PC-3 (cell line): ENCODE measurements around the gene BIRC3. TPM values are rescaled to one million over a fixed set of nuclear protein-coding genes. Genes with fewer than 3 reads are reported as not detected.

Source experiments
- ATAC-seq: fragments of 200-7000 bp; cut with Tn5 transposase; 2 replicates; pipeline ENCODE4 v1.9.1; 2020; ENCODE audit warnings: mild to moderate bottlenecking, moderate library complexity
- BruUV-seq: library from RNA; stranded (reverse); fragments of 400-500 nt; replicated peaks from 2 replicates; lab custom pipeline; 2021; lab: Mats Ljungman, UMichigan
- CTCF ChIA-PET: fragments of 300-600 bp; sonication (Branson Sonifier 250); formaldehyde crosslinking; loops from one replicate; lab custom pipeline; 2022; ENCODE audit warnings: antibody characterized with exemption; lab: Charles Lee
- POLR2A ChIA-PET: fragments of 300-600 bp; sonication (Branson Sonifier 250); formaldehyde crosslinking; loops from one replicate; lab custom pipeline; 2022; ENCODE audit warnings: antibody characterized with exemption; ENCODE audit not compliant: unreplicated experiment; lab: Charles Lee
- DNase-seq: peaks from one replicate; pipeline ENCODE4 v3.0.0-alpha.2; 2015
- H2AFZ ChIP-seq: fragments of 300-600 bp; sonication (generic); 2 replicates; pipeline ENCODE4 v1.6.0; 2016; ENCODE audit warnings: antibody characterized with exemption, low read length
- H3F3A ChIP-seq: fragments of 300-600 bp; sonication (generic); one replicate; pipeline ENCODE4 v1.6.0; 2017; ENCODE audit warnings: antibody characterized with exemption, low read length, control low read depth, mild to moderate bottlenecking; ENCODE audit not compliant: unreplicated experiment
- H3K27ac ChIP-seq: fragments of 300-600 bp; sonication (generic); 2 replicates; pipeline ENCODE4 v1.5.1; 2016; ENCODE audit warnings: mild to moderate bottlenecking, low read length
- H3K27me3 ChIP-seq: fragments of 300-600 bp; sonication (generic); 2 replicates; pipeline ENCODE4 v1.6.1; 2016; ENCODE audit warnings: low read length, mixed read lengths
- H3K36me3 ChIP-seq: fragments of 300-600 bp; sonication (generic); 2 replicates; pipeline ENCODE4 v1.6.1; 2016; ENCODE audit warnings: low read depth, mixed run types, low read length, mixed read lengths
- H3K4me1 ChIP-seq: fragments of 300-600 bp; sonication (generic); 2 replicates; pipeline ENCODE4 v1.5.1; 2016; ENCODE audit warnings: low read length; ENCODE audit not compliant: insufficient read depth
- H3K4me2 ChIP-seq: fragments of 300-600 bp; sonication (generic); 2 replicates; pipeline ENCODE4 v1.6.0; 2016; ENCODE audit warnings: low read length
- H3K4me3 ChIP-seq: fragments of 300-600 bp; sonication (generic); 2 replicates; pipeline ENCODE4 v1.5.1; 2016; ENCODE audit warnings: mild to moderate bottlenecking, low read length, mixed read lengths
- H3K79me2 ChIP-seq: fragments of 300-600 bp; sonication (generic); 2 replicates; pipeline ENCODE4 v1.6.1; 2017; ENCODE audit warnings: low read length, mixed read lengths
- H3K9ac ChIP-seq: fragments of 300-600 bp; sonication (generic); 2 replicates; pipeline ENCODE4 v1.6.0; 2016; ENCODE audit warnings: mild to moderate bottlenecking, low read length
- H3K9me2 ChIP-seq: fragments of 300-600 bp; sonication (generic); replicated peaks from 2 replicates; pipeline ENCODE4 v1.6.1; 2016; ENCODE audit warnings: mixed run types, low read length, mixed read lengths
- H3K9me3 ChIP-seq: fragments of 300-600 bp; sonication (generic); 2 replicates; pipeline ENCODE4 v1.6.1; 2016; ENCODE audit warnings: low read length, mixed read lengths
- H4K20me1 ChIP-seq: fragments of 300-600 bp; sonication (generic); 2 replicates; pipeline ENCODE4 v1.6.1; 2016; ENCODE audit warnings: low read length, mixed read lengths
- CTCF ChIP-seq: fragments of 300-600 bp; sonication (generic); conservative IDR thresholded peaks from 2 replicates; pipeline ENCODE4 v1.5.1; 2017; ENCODE audit warnings: antibody characterized with exemption, low read depth, mild to moderate bottlenecking, low read length
- EZH2 ChIP-seq: fragments of 300-600 bp; sonication (generic); IDR thresholded peaks from one replicate; pipeline ENCODE4 v1.6.1; 2017; ENCODE audit warnings: antibody characterized with exemption, mild to moderate bottlenecking, low read length; ENCODE audit not compliant: unreplicated experiment
- EZH2phosphoT487 ChIP-seq: fragments of 300-600 bp; sonication (generic); IDR thresholded peaks from 2 replicates; pipeline ENCODE4 v1.6.1; 2018; ENCODE audit warnings: mild to moderate bottlenecking, antibody characterized with exemption, low read length, borderline replicate concordance
- intact Hi-C: fragments of 100-400 bp; cut with micrococcal nuclease; formaldehyde crosslinking; loops from 2 replicates; pipeline ENCODE4 v1.9.0; 2023
- total RNA-seq: library from RNA; depleted of rRNA; stranded (reverse); fragments of >200 nt; gene quantifications from 2 replicates; pipeline ENCODE4 v1.2.3, GENCODE V29; 2014

The BIRC3 gene
- total RNA-seq, 1 experiment from 2014 or later: 4.2 TPM

GRCh38 chr11:102346456-102346747, 29.1 kb downstream of the BIRC3 start:
- no peak for ATAC-seq
- Histone ChIP-seq H4K20me1 (peaks cover 9% of the 10 kb centered on the region), H3K9me3 (no peaks in the 10 kb centered on the region), H3K27ac (peak overlapping the region; percentile 90), H3K4me1 (peaks cover 34% of the 10 kb centered on the region), H3K36me3 (peaks cover 10% of the 10 kb centered on the region; the same call in 1 of the 2 replicates), H2AFZ (peak overlapping the region; percentile 97), H3F3A (peaks cover 6% of the 10 kb centered on the region), H3K9me2 (no peaks in the 10 kb centered on the region), H3K27me3 (no peaks in the 10 kb centered on the region), H3K4me3 (peak overlapping the region; percentile 88), H3K4me2 (peak overlapping the region; percentile 84), H3K9ac (peak overlapping the region; percentile 91), H3K79me2 (peaks cover 41% of the 10 kb centered on the region)
- no TSS peak for BruUV-seq
- ChIA-PET POLR2A (interaction anchor here (0.7 kb wide), 1 partner anchor 34 kb away, joined by 14 read pairs; no protein-coding TSS in a partner anchor), CTCF (no interaction called here)
- TF ChIP-seq EZH2phosphoT487 (no peak), EZH2 (no peak), CTCF (no peak)
- DNase-seq: no peak
- intact Hi-C loops: loop anchor here (1.0 to 10.0 kb wide), 7 partner anchors 39 to 432 kb away; partner anchors contain the start of genes ANGPTL5, CEP126, TMEM123 and YAP1

- peak within 1 kb of the TSS; percentile 88 for H3K4me3 ChIP-seq
- TF ChIP-seq EZH2phosphoT487: no peak
- peak; percentile 77 for TF ChIP-seq CTCF
- H3K27ac ChIP-seq: peak within 1 kb of the TSS; percentile 90
- H3F3A ChIP-seq: peaks cover 6% of the 10 kb centered on the region
- peak within 1 kb of the TSS; percentile 97 for H2AFZ ChIP-seq
- H4K20me1 ChIP-seq: peaks cover 9% of the 10 kb centered on the region
- TSS peak; percentile 86 for BruUV-seq
- no peaks in the 10 kb centered on the region for H3K9me3 ChIP-seq
- peak; percentile 78 for ATAC-seq
- H3K9ac ChIP-seq: peak within 1 kb of the TSS; percentile 91
- peak within 1 kb of the TSS; percentile 84 for H3K4me2 ChIP-seq
- peaks cover 34% of the 10 kb centered on the region for H3K4me1 ChIP-seq
- ChIA-PET CTCF (no interaction called here), POLR2A (interaction anchor here (0.7 kb wide), 1 partner anchor 34 kb away, joined by 14 read pairs; no protein-coding TSS in a partner anchor)
- peaks cover 14% of the 10 kb centered on the region; the same call in 1 of the 2 replicates for H3K36me3 ChIP-seq
- no peaks in the 10 kb centered on the region for H3K9me2 ChIP-seq
- peak; percentile 99 for DNase-seq
- peaks cover 44% of the 10 kb centered on the region for H3K79me2 ChIP-seq
- intact Hi-C loops: loop anchor here (1.0 to 10.0 kb wide), 8 partner anchors 30 to 432 kb away; partner anchors contain the start of genes ANGPTL5, BIRC3, CEP126 and TMEM123
- no peaks in the 10 kb centered on the region for H3K27me3 ChIP-seq
These were observed 29.6 kb downstream of the BIRC3 start, which contains the start of gene BIRC2 for GRCh38 chr11:102346748-102347461. TSS of gene BIRC2 (plus strand) at chr11:102347214. CDS start at chr11:102349855, 2,641 bp downstream.
